HFFc6 (cell line): ENCODE measurements around the gene ACBD3. TPM values are rescaled to one million over a fixed set of nuclear protein-coding genes. Genes with fewer than 3 reads are reported as not detected.

Experiments
- DNase-seq: peaks from one replicate; pipeline ENCODE4 v3.0.0-alpha.2; 2018
- H3K27ac Mint-ChIP-seq: 2 replicates; pipeline ENCODE4 v1.8.0; 2020; ENCODE audit warnings: mild to moderate bottlenecking, mixed read lengths
- H3K27me3 Mint-ChIP-seq: 2 replicates; pipeline ENCODE4 v1.8.0; 2021; ENCODE audit warnings: mild to moderate bottlenecking, moderate library complexity, mixed read lengths; ENCODE audit not compliant: insufficient read depth
- H3K36me3 Mint-ChIP-seq: 2 replicates; pipeline ENCODE4 v1.8.0; 2021; ENCODE audit warnings: low read depth, mixed read lengths
- H3K4me1 Mint-ChIP-seq: 2 replicates; pipeline ENCODE4 v1.8.0; 2020; ENCODE audit warnings: low read depth, mixed read lengths
- H3K4me3 Mint-ChIP-seq: 2 replicates; pipeline ENCODE4 v1.8.0; 2020; ENCODE audit warnings: mild to moderate bottlenecking, moderate library complexity, mixed read lengths
- H3K9me3 Mint-ChIP-seq: 2 replicates; pipeline ENCODE4 v1.8.0; 2020; ENCODE audit warnings: mild to moderate bottlenecking, mixed read lengths
- total RNA-seq, 6 experiments: library from RNA; stranded (reverse); fragmentation: NEBNext Ultra II Directional; extraction: Animal tissue kit (Norgen Biotek cat#: 25700); gene quantifications; 2 replicates in 1 of 6; 3 replicates in 5 of 6; pipeline ENCODE4 v1.2.3, GENCODE V29; 2021
- TF ChIP-seq, protein P1 (sequence below): fragments of 200-600 bp; sonication (generic); IDR thresholded peaks from 2 replicates; pipeline ENCODE4 v1.5.0; 2021; ENCODE audit warnings: antibody characterized with exemption, mild to moderate bottlenecking

ACBD3 gene
- total RNA-seq, 6 experiments from 2014 or later: 63.9 to 72.8 (median 70.5) TPM

DNA sequence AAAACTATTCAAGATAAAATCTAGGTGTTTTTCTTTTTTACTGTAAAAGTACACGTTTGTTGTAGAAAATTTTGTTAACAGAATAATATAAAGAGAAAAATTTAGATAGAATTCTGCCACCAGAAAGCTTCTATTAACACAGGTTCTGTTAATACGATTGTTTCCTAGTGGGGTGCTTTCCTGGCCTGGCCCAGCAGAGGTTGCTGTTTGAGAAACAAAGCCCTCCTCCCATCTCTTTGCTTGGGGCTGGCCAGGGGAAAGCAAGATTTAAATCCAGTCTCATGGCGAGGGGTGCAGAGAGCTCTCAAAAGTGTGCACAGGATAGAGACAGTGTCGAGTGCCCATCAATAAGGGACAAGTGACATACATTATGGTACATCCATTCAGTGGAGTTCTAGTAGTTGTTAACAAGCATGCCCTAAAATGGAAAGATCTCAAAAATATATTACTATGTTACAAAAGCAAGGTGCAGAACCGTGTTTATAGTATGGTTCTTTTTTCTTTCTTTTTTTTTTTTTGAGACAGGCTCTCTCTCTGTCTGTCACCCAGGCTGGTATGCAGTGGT is 14.6 kb upstream of the ACBD3 start:
- no peak for DNase-seq
- H3K36me3 Mint-ChIP-seq: no peaks in the 10 kb centered on the region
- H3K4me3 Mint-ChIP-seq: no peak overlapping the region
- no peaks in the 10 kb centered on the region for H3K9me3 Mint-ChIP-seq
- H3K27me3 Mint-ChIP-seq: peaks cover 4% of the 10 kb centered on the region; the same call in 1 of the 2 replicates
- H3K27ac Mint-ChIP-seq: no peak overlapping the region
- TF ChIP-seq, protein P1, sequence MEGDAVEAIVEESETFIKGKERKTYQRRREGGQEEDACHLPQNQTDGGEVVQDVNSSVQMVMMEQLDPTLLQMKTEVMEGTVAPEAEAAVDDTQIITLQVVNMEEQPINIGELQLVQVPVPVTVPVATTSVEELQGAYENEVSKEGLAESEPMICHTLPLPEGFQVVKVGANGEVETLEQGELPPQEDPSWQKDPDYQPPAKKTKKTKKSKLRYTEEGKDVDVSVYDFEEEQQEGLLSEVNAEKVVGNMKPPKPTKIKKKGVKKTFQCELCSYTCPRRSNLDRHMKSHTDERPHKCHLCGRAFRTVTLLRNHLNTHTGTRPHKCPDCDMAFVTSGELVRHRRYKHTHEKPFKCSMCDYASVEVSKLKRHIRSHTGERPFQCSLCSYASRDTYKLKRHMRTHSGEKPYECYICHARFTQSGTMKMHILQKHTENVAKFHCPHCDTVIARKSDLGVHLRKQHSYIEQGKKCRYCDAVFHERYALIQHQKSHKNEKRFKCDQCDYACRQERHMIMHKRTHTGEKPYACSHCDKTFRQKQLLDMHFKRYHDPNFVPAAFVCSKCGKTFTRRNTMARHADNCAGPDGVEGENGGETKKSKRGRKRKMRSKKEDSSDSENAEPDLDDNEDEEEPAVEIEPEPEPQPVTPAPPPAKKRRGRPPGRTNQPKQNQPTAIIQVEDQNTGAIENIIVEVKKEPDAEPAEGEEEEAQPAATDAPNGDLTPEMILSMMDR: peak; percentile 50
- H3K4me1 Mint-ChIP-seq: no peaks in the 10 kb centered on the region

DNA sequence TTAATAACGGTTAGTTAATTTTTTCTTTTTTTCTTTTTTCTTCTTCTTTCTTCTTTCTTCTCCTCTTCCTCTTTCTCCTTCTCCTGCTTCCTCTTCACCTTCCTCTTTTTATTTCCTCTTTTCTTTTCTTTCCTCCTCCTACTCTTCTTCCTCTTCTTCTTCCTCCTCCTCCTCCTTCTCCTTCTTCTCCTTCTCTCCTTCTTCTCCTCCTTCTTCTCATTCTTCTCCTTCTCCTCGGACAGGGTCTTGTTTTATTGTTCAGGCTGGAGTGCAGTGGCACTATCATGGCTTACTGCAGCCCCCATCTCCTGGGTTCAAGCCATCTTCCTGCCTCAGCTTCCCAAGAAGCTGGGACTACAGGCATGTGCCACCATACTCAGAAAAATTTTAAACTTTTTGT is 13.4 kb upstream of the ACBD3 start:
- Mint-ChIP-seq H3K27me3 (peaks cover 4% of the 10 kb centered on the region; the same call in 1 of the 2 replicates), H3K27ac (no peak overlapping the region), H3K4me3 (no peak overlapping the region)

DNA sequence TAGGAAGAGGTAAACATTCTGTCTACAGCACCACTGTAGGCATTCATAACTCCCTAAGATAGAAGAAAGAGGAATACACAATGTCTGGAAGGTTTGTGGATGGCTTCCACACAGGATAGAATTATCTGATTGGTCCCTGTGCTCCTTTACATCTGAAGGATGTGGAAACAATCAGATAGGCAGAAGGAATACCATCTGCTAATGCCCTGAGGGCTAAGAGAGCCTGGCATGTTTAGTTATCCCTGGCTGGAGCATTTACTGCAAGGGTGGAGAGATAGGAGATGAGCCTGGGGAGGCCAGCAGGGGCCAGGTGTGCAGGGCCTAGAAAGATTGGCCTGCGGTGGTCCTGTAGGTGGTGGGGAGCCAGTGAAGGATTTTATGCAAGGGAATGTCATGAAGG is 8.6 kb upstream of the ACBD3 start:
- peaks cover 4% of the 10 kb centered on the region; the same call in 1 of the 2 replicates for H3K27me3 Mint-ChIP-seq
- DNase-seq: peak; percentile 8
- H3K36me3 Mint-ChIP-seq: no peaks in the 10 kb centered on the region
- no peaks in the 10 kb centered on the region for H3K4me1 Mint-ChIP-seq
- TF ChIP-seq, protein P1: no peak
- no peak overlapping the region for H3K4me3 Mint-ChIP-seq
- no peaks in the 10 kb centered on the region for H3K9me3 Mint-ChIP-seq
- no peak overlapping the region for H3K27ac Mint-ChIP-seq

More for the DNA sequence above, 13.4 kb upstream of the ACBD3 start:
- Mint-ChIP-seq H3K9me3 (no peaks in the 10 kb centered on the region), H3K4me1 (no peaks in the 10 kb centered on the region), H3K36me3 (no peaks in the 10 kb centered on the region)
- TF ChIP-seq, protein P1: no peak
- no peak for DNase-seq

DNA sequence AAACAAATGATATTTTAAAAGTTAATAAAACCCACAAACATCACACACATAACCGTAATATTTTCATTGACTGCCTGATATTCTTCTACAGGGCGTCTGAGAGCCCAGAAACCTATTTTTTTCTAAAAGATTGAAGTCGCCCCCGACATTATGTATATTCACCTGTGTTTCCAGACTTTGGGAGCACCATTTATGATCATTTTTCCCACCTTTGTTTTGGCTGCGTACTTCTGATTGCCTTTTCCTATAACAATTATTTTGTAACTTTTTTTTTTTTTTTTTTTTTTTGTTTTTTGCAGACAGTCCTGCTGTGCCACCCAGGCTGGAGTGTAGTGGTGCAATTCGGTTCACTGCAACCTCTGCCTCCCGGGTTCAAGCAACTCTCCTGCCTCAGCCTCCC is 839 bp upstream of the ACBD3 start:
- TF ChIP-seq, protein P1: no peak
- Mint-ChIP-seq H3K4me3 (peak overlapping the region; percentile 89), H3K9me3 (no peaks in the 10 kb centered on the region), H3K27ac (peak overlapping the region; percentile 95), H3K36me3 (peaks cover 22% of the 10 kb centered on the region), H3K27me3 (no peaks in the 10 kb centered on the region), H3K4me1 (peaks cover 27% of the 10 kb centered on the region)
- DNase-seq: no peak

DNA sequence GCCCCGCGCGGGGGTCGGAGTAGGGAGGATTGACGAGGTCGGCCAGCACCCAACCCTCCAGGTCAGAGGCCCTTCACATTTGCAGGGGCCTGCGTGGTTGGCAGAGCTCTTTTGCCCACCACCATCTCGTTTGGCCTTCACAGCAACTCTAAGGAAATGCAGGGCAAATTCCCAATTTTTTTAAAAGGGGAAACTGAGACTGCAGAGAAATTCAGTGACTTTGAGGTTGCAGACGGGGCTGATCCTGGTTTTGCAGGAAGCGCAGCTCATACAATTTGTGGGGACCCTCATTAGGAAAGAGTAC is 430 bp upstream of the ACBD3 start:
- H3K4me1 Mint-ChIP-seq: peaks cover 31% of the 10 kb centered on the region
- peak overlapping the region; percentile 89 for H3K4me3 Mint-ChIP-seq
- TF ChIP-seq, protein P1: no peak; the same call in 1 of the 2 replicates
- no peaks in the 10 kb centered on the region for H3K27me3 Mint-ChIP-seq
- peaks cover 26% of the 10 kb centered on the region for H3K36me3 Mint-ChIP-seq
- no peaks in the 10 kb centered on the region for H3K9me3 Mint-ChIP-seq
- no peak for DNase-seq
- peak overlapping the region; percentile 95 for H3K27ac Mint-ChIP-seq
